ENCODE results near the gene RUFY1.

Gene RUFY1

GRCh38 chr5:179610903-179611265, 60.5 kb downstream of the RUFY1 start:
- TF ChIP-seq POLR2AphosphoS5 (IDR thresholded peaks at IDR 0.05; ENCODE audit: low read depth, low read length) (no peak), POLR2A (IDR thresholded peaks at IDR 0.05; ENCODE audit: low read depth, low read length) (no peak; the same call in none of the 2 replicates), TAF1 (IDR thresholded peaks at IDR 0.05; ENCODE audit: borderline replicate concordance, low read depth, low read length) (no peak)
- FAIRE-seq (no peak), DNase-seq (ENCODE audit: insufficient read length) (no peak)

GRCh38 chr5:179612577-179613459, 62.5 kb downstream of the RUFY1 start:
- FAIRE-seq (no peak), DNase-seq (ENCODE audit: insufficient read length) (no peak)
- TF ChIP-seq TAF1 (IDR thresholded peaks at IDR 0.05; ENCODE audit: borderline replicate concordance, low read depth, low read length) (no peak), POLR2A (IDR thresholded peaks at IDR 0.05; ENCODE audit: low read depth, low read length) (peak; percentile 71; the same call in 1 of the 2 replicates), POLR2AphosphoS5 (IDR thresholded peaks at IDR 0.05; ENCODE audit: low read depth, low read length) (peak; percentile 86)

GRCh38 chr5:179613460-179614071, 63.2 kb downstream of the RUFY1 start:
- FAIRE-seq = no peak
- no peak for TF ChIP-seq TAF1 (IDR thresholded peaks at IDR 0.05; ENCODE audit: borderline replicate concordance, low read depth, low read length)
- peak; percentile 50; the same call in 1 of the 2 replicates for TF ChIP-seq POLR2AphosphoS5 (IDR thresholded peaks at IDR 0.05; ENCODE audit: low read depth, low read length)
- TF ChIP-seq POLR2A (IDR thresholded peaks at IDR 0.05; ENCODE audit: low read depth, low read length) = peak; percentile 48
- no peak for DNase-seq (ENCODE audit: insufficient read length)

GRCh38 chr5:179614745-179615144, 64.4 kb downstream of the RUFY1 start:
- TF ChIP-seq TAF1 (IDR thresholded peaks at IDR 0.05; ENCODE audit: borderline replicate concordance, low read depth, low read length) = no peak
- peak; percentile 57; the same call in 1 of the 2 replicates for TF ChIP-seq POLR2A (IDR thresholded peaks at IDR 0.05; ENCODE audit: low read depth, low read length)
- peak; percentile 53; the same call in 1 of the 2 replicates for TF ChIP-seq POLR2AphosphoS5 (IDR thresholded peaks at IDR 0.05; ENCODE audit: low read depth, low read length)
- no peak for DNase-seq (ENCODE audit: insufficient read length)

GRCh38 chr5:179615203-179615602, 64.8 kb downstream of the RUFY1 start:
- TF ChIP-seq POLR2A (IDR thresholded peaks at IDR 0.05; ENCODE audit: low read depth, low read length) (0 out of 2 replicates have a peak, but pooled peaks have one; percentile 27), POLR2AphosphoS5 (IDR thresholded peaks at IDR 0.05; ENCODE audit: low read depth, low read length) (peak; percentile 6; the same call in 1 of the 2 replicates), TAF1 (IDR thresholded peaks at IDR 0.05; ENCODE audit: borderline replicate concordance, low read depth, low read length) (no peak)
- DNase-seq (ENCODE audit: insufficient read length) = no peak
- no peak for FAIRE-seq

More at GRCh38 chr5:179614745-179615144, 64.4 kb downstream of the RUFY1 start:
- no peak for FAIRE-seq

GRCh38 chr5:179616002-179616594, 65.7 kb downstream of the RUFY1 start:
- TF ChIP-seq POLR2AphosphoS5 (IDR thresholded peaks at IDR 0.05; ENCODE audit: low read depth, low read length) (peak; percentile 64; the same call in 1 of the 2 replicates), TAF1 (IDR thresholded peaks at IDR 0.05; ENCODE audit: borderline replicate concordance, low read depth, low read length) (no peak), POLR2A (IDR thresholded peaks at IDR 0.05; ENCODE audit: low read depth, low read length) (peak; percentile 52)
- FAIRE-seq (no peak), DNase-seq (ENCODE audit: insufficient read length) (no peak)

GRCh38 chr5:179617930-179618329, 67.6 kb downstream of the RUFY1 start:
- TF ChIP-seq POLR2AphosphoS5 (IDR thresholded peaks at IDR 0.05; ENCODE audit: low read depth, low read length) (no peak; the same call in none of the 2 replicates), POLR2A (IDR thresholded peaks at IDR 0.05; ENCODE audit: low read depth, low read length) (peak; percentile 50; the same call in 1 of the 2 replicates)
- no peak for FAIRE-seq
- no peak for DNase-seq (ENCODE audit: insufficient read length)

- FAIRE-seq = no peak
- TF ChIP-seq POLR2A (IDR thresholded peaks at IDR 0.05; ENCODE audit: low read depth, low read length) (0 out of 2 replicates have a peak, but pooled peaks have one; percentile 21), TAF1 (IDR thresholded peaks at IDR 0.05; ENCODE audit: borderline replicate concordance, low read depth, low read length) (no peak)
- no peak for DNase-seq (ENCODE audit: insufficient read length)
Observed at GRCh38 chr5:179618923-179619554, 68.7 kb downstream of the RUFY1 start.

- FAIRE-seq (no peak), DNase-seq (ENCODE audit: insufficient read length) (no peak)
- TF ChIP-seq TAF1 (IDR thresholded peaks at IDR 0.05; ENCODE audit: borderline replicate concordance, low read depth, low read length) (no peak), POLR2A (IDR thresholded peaks at IDR 0.05; ENCODE audit: low read depth, low read length) (no peak), POLR2AphosphoS5 (IDR thresholded peaks at IDR 0.05; ENCODE audit: low read depth, low read length) (no peak)
Observed at GRCh38 chr5:179619776-179620175, 69.4 kb downstream of the RUFY1 start.

- TF ChIP-seq POLR2AphosphoS5 (IDR thresholded peaks at IDR 0.05; ENCODE audit: low read depth, low read length) (peak; percentile 30; the same call in 1 of the 2 replicates), POLR2A (IDR thresholded peaks at IDR 0.05; ENCODE audit: low read depth, low read length) (no peak)
- FAIRE-seq (no peak), DNase-seq (ENCODE audit: insufficient read length) (no peak)
Observed at GRCh38 chr5:179620293-179620692, 69.9 kb downstream of the RUFY1 start.

Data from GM12892 (cell line).